HG03342 (cell line): Measurements from ENCODE around the gene TMEM59.
"Not testable (repeated sequence)": the region's sequence is repeated elsewhere in the genome, so short reads cannot be mapped to it uniquely, and the experiment has no call there.

Source experiments
- ATAC-seq: cut with Tn5 transposase; IDR thresholded peaks from one replicate; pipeline ENCODE4 v1.9.1; 2021; ENCODE audit warnings: mild to moderate bottlenecking, moderate library complexity; ENCODE audit not compliant: unreplicated experiment

Gene TMEM59

DNA sequence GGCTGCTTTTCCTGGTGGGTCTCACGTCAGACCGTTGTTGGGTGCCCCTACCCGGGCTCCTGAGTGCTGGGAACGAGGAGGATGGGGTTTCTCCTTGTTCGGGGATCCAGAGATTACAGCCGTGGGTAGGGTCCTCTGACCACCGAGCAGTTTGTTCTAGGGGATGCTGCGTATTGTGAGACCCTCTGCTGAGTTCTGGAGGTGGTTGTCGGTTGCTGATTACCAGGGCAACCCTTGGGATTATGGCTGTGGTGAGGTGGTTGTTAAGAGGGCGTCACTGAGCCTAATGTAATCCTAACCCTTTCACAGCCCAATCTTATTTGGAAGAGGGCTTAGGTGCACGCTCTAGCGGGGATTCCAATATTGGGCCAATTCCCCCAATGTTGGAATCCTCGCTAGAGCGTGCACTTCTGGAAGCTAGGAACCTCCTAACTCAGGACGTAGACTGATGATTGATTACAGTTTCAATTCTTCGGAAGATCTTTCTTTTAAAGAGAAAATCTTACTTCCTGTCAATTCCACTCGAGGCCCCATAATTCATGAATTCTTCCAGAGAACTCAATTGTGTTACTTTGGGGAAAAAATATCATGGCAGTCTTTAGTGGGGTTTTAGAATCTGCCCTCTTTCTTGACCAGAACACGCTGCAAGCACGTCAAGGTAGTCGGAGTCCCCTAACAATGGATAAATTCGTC is 887 bp upstream of the TMEM59 start:
- no peak for ATAC-seq

DNA sequence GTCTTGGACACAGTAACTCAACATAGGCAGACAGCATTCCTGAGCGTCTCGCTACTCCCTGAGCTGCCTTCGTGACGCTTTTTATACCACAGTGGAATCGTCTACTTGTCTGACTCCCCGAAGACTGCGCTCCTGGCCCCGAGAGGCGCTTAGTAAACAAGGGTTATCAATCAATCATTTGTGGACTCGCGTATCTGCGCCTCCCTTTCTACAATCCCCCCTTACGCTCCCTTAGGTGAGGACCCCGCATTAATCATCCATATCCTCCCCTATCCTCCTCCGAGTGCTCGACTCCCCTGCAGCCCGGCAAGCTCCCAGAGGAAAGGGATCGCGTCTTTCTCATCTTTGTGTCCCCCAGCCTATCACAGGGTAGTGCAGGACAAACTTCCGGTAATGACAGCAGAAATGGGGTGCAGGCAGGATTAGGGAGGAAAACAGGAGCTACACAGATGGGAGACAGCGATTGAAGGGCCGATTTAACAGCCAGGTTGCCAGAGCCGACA is 522 bp downstream of the TMEM59 start:
- ATAC-seq, result peak; percentile 9

DNA sequence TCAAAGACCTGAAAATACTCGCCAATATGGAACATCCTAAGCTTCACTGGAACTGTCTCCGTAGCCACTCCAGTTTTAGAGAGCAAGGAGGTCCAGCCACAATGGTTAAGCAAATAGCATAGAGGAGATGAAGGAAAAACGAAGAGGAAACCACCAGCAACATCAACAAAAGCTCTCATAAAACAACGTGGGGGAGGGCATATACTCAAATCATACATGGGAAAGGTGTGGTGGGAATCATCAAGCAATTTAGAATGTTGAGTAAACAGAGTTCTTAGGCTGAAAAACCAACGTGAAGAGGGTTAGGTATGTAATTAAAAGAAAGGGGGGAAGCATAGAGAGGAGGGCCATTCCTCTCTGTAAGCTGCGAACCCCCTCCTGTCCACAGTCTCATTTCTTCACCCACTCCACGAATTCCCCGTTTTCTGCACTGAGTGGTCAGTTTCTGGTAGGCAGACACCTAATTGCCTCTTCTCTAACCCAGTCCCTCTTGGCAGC is 1.0 kb downstream of the TMEM59 start:
- ATAC-seq, result no peak

DNA sequence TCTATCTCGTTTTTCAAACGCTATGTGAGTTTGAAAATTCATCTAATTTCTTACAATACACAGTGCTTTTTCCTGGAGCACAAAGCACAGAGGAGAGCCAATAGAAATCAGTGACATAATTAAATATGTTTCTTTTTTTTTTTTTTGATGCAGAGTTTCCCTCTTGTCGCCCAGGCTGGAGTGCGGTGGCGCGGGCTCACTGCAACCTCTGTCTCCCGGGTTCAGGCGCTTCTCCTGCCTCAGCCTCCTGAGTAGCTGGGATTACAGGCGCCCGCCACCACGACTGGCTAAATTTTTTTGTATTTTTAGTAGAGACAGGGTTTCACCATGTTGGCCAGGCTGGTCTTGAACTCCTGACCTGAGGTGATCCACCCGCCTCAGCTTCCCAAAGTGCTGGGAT is 2.6 kb downstream of the TMEM59 start:
- ATAC-seq, result not testable (repeated sequence)

DNA sequence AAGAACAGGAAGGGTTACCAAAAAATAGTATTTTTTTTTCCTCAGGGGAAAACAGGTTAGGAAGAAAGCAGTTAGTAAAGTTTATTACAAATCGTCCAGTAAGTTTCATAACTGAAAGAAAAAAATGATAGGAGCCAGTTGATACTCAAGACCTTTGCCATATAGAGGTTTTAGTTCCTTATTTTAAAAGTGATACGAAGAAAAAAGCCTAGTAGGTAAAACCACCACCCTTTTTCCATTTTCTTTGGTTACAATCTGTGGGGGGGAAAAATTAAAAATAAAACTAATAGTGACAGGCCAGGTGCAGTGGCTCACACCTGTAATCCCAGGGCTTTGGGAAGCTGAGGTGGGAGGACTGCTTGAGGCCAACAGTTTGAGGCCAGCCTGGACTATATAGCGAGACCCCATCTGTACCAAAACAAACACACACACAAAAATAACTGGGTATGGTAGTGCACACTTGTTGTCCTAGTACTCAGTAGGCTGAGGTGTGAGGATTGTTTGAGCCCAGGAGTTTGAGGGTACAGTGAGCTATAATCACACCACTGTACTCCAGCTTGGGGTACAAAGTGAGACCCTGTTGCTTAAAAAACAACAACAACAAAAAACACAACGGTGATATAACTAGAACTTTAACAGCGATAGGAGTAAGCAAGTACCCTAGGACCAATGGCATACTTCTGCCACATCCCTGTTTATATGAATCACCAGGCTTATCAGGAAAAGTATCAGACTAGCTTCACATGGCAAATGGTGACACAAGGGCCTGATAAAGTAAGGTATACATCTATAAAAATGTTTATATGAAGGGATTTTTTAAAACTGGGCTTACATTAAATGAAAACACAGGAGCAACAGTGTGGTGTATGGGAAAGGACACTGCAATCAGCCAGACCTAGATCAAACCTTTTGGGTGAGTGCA is 5.4 kb downstream of the TMEM59 start:
- no peak for ATAC-seq

DNA sequence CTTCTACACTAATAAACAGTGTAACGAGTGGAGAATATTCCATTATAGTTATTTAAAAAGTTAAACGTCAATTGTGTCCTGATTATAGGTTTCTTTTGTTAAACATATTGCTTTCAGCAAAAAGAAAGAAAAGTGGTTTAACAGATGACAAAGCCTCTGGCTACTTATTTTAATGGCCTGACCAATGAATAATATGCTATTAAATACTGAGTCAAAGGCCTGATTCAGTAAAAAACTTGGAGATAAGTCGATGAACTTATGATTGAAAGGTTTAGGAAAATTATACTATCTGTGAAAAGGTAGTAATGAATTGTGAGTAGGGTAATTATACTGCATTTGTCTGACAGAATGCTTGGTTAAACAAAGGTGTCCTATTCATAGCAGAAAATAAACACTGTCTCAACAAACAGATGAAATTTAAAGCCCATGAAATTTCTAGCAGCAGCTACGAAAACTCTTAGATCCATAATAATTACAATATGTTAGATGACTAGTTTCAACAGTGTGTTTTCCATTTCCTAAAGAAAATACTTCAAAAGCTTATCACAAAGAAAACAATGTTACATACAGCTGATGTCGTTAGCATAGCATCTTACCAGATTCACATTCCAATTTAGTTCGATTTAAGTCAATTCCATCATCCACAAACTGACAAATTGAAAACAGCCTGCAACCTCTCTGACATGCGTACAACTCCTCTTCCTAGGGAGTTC is 6.2 kb downstream of the TMEM59 start:
- ATAC-seq, result no peak

DNA sequence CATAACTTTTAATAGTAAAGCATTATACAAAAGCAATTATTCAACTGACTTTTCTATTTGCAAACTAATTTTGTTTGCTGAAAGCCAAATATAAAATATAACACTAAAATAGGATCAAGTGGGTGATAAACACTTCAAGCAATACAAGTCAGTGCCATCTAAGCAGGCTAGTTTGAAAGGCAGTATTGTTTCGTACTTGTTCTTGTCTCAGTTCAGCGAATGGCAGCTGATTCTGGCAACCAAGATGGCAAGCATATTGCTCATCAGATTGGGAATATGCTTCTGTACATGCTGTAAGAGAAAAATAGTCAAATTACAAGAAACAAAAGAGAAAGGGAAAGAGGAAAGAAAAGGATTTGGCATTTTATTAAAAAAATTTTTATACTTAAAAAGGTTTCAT is 7.5 kb downstream of the TMEM59 start:
- ATAC-seq, result no peak

DNA sequence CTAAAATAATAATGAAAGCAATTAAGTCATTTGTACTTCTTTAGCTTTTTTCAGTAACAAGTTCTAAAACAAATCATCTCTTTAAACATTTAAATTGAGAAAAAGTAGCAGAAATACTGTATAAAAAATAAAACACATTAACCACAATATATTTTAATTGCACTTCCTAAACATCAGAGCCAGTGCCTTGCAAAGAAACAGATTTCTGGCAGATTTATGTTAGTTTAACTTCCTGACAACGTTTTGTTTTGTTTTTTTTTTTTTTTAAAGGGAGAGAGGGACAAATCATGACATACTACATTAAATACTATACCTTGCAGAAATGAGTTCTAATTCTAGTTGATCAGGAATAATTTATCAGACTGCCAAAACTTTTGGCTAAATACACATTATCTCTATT is 11.2 kb downstream of the TMEM59 start:
- ATAC-seq, result no peak

DNA sequence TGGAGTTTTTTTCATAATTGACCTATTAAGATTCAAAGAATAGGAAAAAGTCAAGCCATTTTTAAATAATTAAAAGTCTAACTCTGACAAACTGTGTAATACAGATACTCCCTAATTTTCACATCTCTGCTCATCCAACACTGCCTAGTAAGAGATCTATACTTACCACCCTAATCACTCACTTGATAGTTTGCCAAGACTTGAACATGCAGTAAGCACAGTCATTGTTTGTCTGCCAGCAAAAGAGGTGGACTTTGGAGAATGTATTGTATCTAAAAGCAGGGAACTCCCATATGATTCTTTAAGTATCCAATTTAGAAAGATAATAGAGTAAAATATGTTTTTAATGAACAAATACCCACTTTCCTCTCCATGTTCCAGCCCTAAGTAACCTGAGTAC is 15.5 kb downstream of the TMEM59 start:
- no peak for ATAC-seq

DNA sequence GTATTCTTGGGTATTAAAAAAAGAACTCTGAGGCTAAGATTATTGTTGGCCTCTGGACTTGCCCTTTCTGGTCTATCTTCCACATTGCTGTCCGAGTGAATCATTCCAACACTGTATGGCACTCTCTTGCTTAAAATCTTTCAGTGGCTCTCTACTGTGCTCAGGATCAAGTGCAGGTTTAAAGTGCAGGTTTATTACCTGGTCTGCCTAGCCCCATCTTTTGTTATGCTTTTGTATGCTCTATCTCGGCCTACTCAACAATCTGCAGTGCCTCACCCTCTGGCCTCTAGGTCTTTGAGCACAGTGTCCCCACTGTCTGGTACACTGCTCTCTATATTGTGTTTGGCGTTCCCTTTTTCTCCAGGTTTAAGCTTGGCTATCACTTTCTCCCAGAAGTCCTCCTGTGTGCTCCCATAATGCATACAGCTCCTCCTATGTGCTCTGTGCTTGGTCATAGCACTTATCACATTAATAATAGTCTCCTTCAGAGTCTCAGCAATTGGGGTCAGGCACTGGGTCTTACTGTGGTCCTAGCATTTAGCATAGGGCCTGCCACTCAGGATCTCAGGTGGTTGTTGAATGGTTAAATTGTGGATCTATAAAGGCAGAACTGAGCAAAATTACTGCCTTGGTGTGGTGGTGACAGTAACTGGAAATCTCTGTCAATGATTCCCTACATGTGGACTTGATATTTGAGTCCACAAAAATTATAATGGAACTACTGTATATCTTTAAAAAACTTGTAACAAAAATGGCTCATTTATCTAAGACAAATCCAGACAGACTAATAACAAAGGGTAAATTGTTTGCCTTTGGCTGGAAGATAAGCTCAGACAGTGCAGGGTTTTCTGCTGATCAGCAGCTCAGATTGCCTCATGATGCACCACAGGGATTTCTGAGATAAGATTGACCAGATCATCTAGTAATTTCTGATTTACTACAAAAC is 24.4 kb downstream of the TMEM59 start:
- no peak for ATAC-seq

DNA sequence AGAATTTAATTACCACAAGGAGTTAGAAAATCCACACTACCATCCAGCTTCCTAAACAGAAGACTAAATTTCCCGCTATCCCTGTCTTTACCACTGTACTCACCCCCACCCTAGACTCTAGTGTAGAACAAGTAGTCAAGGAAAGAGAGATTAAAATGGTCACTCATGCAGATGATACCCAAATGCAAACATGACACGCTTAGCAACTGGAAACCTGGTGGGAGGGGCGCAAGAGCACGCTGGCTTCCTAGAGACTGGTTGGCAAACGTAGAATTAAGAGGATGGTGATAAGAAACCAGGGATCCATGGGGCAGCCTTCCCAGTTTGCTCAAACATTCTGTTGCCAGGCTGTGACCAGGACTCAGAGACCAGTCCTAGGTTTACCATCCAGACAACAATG is 25.2 kb downstream of the TMEM59 start:
- ATAC-seq, result no peak

DNA sequence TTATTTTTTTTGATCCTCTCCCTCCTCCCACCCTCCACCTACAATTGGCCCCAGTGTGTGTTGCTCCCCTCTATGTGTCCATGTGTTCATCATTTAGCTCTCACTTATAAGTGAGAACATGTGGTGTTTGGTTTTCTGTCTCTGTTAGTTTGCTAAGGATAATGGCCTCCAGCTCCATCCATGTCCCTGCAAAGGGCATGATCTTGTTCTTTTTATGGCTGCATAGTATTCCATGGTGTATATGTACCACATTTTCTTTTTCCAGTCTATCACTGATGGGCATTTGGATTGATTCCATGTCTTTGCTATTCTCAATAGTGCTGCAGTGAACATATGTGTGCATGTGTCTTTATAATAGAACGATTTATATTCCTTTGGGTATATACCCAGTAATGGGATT is 28.2 kb downstream of the TMEM59 start:
- ATAC-seq, result not testable (repeated sequence)

DNA sequence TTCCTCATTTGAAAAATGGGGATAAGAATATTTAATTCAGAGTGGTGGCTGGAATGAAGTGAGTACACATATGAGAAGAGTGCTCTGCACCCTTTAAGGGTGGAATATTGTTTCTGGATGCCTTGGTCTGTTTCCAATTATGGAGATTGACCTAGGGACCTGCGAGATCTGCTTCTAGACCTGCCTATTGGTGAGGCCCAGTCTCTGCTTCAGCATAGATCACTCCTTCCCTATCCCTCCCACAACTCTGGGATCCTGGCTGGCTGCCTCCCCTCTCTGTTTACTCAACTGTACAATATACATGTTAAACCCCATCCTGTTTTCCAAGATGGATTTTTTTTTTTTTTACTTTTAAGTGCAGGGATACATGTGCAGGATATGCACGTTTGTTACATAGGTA is 28.6 kb downstream of the TMEM59 start:
- no peak for ATAC-seq

DNA sequence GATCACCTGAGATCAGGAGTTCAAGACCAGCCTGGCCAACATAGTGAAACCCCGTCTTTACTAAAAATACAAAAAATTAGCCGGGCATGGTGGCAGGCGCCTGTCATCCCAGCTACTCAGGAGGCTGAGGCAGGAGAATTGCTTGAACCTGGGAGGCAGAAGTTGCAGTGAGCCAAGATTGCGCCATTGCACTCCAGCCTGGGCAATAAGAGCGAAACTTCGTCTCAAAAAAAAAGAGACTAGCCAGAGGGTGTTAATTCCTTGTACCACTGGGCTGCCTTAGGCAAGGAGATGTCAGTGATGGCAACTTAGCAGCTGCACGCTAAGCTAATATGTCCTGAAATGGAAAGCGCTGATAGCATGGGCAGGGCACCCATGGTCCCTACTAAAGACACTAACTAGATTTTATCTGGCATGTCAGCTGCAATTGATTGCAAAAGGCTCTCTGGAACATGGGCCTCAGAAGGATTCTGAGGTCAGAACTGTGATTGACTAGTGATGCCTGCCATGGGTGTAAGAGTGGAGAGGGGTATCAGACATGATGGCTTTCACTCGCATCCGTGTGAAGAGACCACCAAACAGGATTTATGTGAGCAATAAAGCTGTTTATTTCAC is 33.3 kb downstream of the TMEM59 start:
- ATAC-seq, result not testable (repeated sequence)

DNA sequence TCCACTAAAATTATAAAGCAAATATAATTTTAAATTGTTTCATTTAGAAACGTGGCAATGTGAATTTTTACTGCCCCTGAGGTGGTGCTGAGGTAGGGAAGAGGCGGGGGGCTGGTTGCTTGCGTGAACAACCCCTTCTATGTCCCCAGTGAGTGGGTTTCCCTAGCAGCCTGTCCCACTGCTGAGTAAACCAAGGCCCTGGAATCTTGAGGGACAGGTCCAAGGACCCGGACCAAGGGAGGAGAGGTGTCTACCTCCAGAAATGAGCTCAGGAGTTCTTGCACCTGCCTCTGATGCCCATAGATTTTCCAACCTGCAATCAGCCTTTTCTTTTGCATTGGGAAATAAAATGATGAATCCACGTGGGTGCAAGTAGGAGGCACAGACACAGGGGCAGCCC is 34.4 kb downstream of the TMEM59 start:
- ATAC-seq, result no peak

DNA sequence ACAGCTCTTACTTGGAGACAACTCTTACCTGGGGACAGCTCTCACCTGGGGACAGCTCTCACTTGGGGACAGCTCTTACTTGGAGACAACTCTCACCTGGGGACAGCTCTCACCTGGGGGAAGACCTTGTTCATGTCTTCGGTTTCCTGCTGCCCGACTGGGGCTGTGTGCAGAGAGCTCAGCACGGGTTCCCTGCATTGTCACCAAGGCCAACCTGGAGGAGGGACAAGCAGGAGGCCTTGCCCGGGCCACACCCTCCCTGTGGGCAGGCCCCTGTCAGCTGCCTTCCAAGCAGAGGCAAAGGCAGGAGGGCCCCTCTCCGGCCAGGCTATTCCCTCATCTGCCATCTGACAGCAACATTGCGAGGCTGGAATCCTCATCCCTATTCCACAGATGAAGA is 35.0 kb downstream of the TMEM59 start, which contains the start of gene LDLRAD1:
Gene LDLRAD1 (minus strand): TSS at position 208 of the 400 bp plus-strand sequence. CDS start 74 bp downstream, at position 134.
- no peak for ATAC-seq

DNA sequence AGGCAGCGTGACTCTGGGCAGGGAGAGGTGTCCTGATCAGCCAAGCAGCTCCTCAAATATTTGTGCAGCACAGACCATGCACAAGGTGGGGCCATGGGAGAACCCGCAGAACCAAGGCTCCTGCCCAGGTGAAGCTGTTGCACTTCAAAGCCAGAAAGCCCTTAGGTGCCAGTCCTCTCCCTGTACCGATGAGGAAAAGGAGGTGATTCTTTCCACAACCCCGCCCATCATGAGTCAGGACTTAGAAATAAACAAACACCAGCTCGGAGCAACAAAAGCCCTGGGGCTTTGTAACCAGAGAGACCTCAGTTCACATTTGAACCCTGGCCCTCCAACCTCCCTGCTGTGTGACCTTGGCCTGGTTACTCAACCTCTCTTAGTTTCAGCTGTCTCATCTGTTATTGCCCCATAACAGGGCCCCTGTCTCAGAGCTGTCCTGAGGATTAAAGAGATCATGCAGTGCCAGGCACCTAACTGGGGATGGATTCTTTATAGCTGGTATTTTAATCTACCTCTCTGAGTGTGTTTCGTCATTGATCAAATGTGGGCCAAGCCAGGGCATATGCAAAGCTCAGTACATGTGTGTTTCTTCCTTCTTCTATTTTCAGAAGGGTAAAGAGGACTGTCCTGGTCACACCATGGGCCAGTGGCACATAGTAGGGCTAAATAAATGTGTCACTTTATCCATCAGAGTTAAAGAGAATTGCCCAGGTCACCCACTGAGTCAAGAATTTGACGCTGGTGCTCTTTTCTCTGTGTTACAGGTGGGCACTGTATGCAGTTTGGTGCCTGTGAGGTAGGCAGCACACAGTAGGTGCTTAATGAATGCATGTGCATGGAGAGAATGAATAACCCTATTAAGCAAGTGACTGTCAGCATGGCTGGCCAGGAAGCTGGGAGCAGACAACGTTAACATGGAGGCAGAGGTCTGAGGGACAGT is 36.4 kb downstream of the TMEM59 start:
- ATAC-seq, result no peak

DNA sequence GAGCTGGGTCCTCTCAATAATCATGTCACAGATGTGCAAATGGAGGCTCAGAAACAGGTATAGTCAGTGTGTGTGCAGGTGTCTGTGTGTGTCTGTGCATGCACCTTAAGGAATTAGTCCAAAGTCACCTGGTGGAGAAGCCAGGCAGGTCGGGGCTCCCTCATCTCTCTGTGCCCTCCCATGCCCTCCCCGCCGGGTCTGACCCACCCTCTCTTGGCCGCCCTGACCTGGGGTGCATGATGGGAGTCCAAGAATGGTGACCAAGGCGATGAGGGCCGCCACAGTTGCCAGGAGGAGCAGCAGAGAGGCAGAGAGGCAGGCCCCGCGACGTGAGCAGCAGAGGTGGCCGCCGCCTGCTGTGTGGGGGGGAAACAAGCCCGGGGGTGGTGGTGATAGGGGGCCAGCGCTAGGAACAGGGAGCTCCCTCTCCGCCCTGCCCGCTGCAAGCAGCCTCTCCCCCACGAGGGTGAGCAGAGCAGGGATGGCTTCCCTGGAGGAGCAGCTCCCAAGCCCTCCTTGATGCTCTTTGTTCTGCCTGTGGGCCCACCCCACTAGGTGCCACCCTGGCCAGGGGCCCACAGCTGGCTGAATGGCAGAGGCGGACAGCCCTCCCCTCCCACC is 38.9 kb downstream of the TMEM59 start:
- no peak for ATAC-seq
